A673 (cell line): Measurements from ENCODE around the gene KCNC1.

Experiments used
- CTCF ChIP-seq: fragments of 300-800, 200-600 bp; sonication (generic); conservative IDR thresholded peaks from 2 replicates; pipeline ENCODE4 v1.5.1; 2017; ENCODE audit warnings: low read depth, mild to moderate bottlenecking, antibody characterized with exemption, low read length, moderate library complexity, mixed read lengths
- EZH2 ChIP-seq: fragments of 200-600 bp; sonication (generic); IDR thresholded peaks from 2 replicates; pipeline ENCODE4 v1.6.1; 2017; ENCODE audit warnings: borderline replicate concordance, low read depth, mild to moderate bottlenecking, mixed read lengths, antibody characterized with exemption, low read length; ENCODE audit not compliant: poor library complexity, severe bottlenecking

- TF ChIP-seq EZH2 (no peak), CTCF (no peak)
Observed at GRCh38 chr11:17777086-17777737, 42.6 kb downstream of the KCNC1 start.
